ENCODE results near the gene UNK.

DNA sequence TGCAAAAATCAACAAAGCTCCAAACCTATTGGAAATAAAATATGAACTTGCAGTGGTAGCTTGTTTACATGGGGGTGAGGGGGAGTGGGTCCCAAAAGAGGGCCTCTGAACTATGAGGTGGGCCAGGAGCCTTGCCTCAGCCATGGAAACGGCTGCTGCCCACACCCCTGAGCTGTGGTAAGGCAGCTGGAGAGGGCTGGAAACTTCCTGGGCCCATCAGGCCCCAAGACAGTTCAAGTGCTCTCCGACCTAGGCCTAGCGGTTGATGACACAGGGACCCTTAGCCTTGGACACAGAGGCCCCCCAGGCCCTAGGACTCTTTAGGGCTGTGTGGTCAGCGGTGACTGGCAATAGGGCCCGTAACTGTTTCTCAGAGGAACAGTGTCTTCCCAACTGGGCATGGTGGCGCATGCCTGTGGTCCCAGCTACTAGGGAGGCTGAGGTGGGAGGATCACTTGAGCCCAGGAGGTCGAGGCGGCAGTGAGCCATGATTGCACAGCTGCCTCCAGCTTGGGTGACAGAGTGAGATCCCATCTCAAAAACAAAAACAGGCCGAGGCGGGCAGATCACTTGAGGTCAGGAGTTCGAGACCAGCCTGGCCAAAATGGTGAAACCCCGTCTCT, 41.3 kb downstream of the UNK start:
- no peak for TF ChIP-seq EZH2 (IDR thresholded peaks at IDR 0.05; ENCODE audit: low read length, missing control alignments)
- TF ChIP-seq, protein P1, sequence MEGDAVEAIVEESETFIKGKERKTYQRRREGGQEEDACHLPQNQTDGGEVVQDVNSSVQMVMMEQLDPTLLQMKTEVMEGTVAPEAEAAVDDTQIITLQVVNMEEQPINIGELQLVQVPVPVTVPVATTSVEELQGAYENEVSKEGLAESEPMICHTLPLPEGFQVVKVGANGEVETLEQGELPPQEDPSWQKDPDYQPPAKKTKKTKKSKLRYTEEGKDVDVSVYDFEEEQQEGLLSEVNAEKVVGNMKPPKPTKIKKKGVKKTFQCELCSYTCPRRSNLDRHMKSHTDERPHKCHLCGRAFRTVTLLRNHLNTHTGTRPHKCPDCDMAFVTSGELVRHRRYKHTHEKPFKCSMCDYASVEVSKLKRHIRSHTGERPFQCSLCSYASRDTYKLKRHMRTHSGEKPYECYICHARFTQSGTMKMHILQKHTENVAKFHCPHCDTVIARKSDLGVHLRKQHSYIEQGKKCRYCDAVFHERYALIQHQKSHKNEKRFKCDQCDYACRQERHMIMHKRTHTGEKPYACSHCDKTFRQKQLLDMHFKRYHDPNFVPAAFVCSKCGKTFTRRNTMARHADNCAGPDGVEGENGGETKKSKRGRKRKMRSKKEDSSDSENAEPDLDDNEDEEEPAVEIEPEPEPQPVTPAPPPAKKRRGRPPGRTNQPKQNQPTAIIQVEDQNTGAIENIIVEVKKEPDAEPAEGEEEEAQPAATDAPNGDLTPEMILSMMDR (conservative IDR thresholded peaks at IDR 0.05 in 1 of 2, IDR thresholded peaks at IDR 0.05 in 1 of 2; ENCODE audit: low read depth in 1 of 2, low read length in 2 of 2) = no peak
